H54 (cell line): ENCODE measurements around the gene SH3RF3.

Experiments used
- DNase-seq: peaks from one replicate; pipeline ENCODE4 v3.0.0; 2011; ENCODE audit warnings: low spot score, mixed read lengths; ENCODE audit not compliant: insufficient read length
- FAIRE-seq: peaks from 3 replicates; lab custom pipeline; 2011; peaks lifted over from hg19 to GRCh38; lab: Jason Lieb, UNC
- POLR2A ChIP-seq: IDR thresholded peaks from 2 replicates; pipeline ENCODE4 v1.6.1; 2011; ENCODE audit warnings: low read depth, mild to moderate bottlenecking, low read length

SH3RF3 gene

DNA sequence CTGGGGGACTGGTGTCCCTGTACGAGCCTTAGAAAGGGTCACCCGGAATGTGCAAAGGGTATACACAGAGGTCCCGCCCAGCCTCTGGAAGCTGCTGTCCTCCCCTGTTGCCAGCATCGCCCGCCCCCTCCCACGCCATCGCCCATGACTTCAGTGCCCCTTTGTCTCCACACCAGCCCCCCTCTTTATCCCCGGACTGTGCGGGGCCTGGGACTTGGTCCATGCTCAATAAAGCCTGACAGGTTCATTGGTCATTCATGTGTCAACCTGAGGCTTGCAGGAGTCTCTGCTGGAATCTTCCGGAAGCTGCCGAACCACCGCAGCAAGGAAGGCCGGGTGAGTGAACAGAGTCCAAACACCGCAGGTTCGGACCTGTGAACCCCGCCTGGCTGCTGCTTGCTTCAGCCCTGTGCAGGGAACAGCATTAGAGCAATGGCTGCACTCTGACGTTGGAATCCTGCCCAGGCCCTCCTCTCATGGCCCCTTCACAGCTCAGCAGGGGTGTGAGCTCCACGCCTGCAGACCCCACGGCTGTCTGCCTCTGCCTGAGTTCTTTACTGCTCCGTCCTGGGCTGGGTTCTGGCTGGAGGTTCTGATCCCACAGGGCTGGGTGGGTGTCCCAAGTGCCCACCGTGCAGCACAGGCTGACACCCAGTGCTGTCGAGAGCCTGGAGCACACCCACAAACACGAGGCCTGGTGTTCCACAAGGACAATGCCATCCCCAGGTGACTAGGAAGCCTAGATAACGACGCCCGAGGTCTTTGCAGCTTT, 388.3 kb downstream of the SH3RF3 start:
- FAIRE-seq (no peak), DNase-seq (no peak)
- TF ChIP-seq POLR2A = no peak

DNA sequence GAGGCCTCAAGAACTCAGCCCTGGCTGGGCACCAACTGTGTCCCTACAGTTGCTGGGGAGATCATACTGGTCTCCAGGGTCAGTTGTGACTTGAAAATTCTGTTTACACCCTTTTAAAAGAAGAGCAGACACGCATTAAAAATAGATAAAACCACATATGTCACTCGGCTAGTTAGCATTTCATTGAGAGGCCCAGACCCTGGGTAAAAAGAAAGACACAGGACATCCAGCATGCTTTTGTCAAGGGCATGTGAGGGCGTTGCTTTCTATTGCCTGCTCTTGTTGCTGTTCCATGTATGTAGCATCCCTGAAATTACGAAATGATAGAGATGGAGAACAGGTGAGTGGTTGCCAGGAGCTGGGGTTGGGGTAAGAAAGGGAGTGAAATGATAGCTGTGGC, 390.5 kb downstream of the SH3RF3 start:
- no peak for DNase-seq
- no peak for FAIRE-seq
- TF ChIP-seq POLR2A = no peak

GRCh38 chr2:109521233-109522062, 392.4 kb downstream of the SH3RF3 start:
- no peak for TF ChIP-seq POLR2A
- no peak for DNase-seq
- FAIRE-seq = no peak

DNA sequence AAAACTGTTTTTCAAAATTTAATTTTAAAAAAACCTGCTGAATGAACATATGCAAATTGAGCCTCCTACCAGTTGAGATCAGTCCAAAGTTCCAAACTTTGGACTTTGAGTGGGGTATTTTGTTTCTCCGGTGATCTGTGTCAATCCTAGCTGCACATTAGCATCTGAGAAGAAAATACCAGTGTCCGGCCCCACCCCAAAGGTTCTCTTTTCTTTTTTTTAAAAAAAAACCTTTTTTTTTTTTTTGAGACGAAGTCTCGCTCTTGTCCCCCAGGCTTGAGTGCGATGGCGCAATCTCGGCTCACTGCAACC, 393.0 kb downstream of the SH3RF3 start:
- no peak for DNase-seq
- TF ChIP-seq POLR2A = no peak
- no peak for FAIRE-seq

DNA sequence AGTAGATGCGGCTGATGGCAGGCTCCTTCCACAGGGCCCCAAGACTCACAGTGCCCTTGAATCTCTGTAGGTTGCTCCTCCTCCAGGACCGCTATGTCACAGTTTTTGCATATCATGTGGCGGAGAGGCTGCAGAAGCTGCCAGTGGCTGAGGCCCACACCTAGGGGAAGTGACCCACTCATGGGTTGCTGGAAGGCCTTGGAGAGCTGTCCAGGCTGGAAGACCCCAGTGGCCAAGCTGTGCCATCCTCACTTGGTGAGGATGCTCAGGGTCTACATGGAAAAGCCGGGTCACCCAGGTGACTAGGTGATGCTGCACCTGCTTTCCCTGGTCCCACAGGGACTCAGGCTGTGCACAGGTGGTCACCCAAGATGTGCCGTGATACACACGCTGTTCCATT, 394.1 kb downstream of the SH3RF3 start:
- TF ChIP-seq POLR2A = no peak
- FAIRE-seq (no peak), DNase-seq (no peak)

DNA sequence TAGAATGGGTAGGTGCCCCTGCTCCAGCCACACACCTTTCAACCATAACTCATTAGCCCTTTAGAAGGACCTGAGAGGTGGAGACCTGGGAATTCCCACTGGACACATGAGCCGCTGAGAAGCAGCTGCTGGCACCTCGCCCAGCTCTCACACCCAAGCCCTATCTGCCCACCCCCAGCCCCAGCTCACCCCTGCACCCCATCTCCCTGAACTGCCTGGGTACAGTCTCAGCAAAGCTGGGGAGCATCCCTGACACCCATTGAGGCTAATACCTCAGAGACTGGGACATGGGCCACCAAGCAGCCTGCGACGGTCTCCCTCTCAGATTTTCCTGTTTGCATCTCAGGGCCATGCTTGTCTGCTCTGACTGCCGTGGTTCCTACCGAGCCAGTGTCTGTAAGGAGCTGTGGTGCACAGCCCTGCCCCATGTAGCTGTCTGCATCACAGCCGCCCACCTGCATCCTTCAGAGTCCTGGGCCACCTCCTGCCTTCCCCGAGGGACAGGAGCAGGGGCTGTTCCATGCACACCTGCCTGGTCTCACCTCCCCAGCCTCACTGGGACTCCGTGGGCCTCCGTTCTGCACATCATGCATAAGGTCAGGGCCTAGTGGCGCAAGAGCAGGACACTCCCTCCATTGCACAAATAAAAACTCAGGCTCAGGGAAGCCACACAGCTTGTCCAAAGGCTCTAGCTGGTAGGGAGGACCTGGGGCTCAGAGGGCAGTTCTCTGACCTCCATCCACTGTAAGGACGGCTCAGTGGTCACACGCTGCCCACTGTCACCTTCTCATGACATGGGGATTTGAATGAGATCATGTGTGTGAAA, 394.7 kb downstream of the SH3RF3 start:
- DNase-seq = no peak
- no peak for FAIRE-seq
- TF ChIP-seq POLR2A = no peak

- FAIRE-seq (no peak), DNase-seq (no peak)
- TF ChIP-seq POLR2A = no peak
Observed at GRCh38 chr2:109525836-109526235, 396.8 kb downstream of the SH3RF3 start.

GRCh38 chr2:109526442-109526970, 397.5 kb downstream of the SH3RF3 start:
- FAIRE-seq (no peak), DNase-seq (no peak)
- no peak for TF ChIP-seq POLR2A

- TF ChIP-seq POLR2A = no peak
- DNase-seq = no peak
- no peak for FAIRE-seq
Observed at GRCh38 chr2:109527079-109527478, 398.1 kb downstream of the SH3RF3 start.

GRCh38 chr2:109527846-109528705, 399.1 kb downstream of the SH3RF3 start:
- no peak for FAIRE-seq
- no peak for DNase-seq
- no peak for TF ChIP-seq POLR2A

DNA sequence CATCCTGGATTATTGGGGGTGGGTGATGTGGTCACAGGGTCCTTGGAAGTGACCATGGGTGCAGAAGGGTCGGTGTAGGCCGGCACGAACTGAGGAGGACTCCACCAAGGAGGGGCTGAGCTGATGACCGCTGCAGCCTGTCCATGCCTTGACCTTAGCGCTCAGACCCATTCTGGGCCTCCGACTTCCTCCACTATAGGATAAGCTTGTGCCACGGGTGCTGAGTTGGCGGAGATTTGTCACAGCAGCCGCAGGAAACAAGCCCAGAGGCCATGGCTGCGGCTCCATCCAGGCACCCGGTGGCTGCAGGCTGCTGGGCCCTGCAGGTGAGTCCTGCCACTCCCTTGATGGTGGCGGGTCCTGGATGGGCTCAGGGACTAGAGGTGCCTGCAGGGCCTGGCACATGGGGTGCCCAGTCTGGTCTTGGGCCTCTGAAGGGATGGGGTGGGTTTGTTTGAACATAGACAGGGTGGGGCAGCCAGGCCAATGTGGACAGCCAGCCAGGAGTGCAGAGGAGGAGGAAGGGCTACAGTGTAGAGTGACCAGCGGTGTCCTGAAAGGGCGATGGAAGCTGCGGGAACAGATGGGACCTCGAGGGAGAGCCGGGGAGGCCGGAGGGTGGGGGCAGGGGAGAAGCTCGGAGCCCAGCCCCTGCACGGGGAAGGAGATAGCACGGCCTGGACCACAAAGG, 400.0 kb downstream of the SH3RF3 start:
- DNase-seq (no peak), FAIRE-seq (no peak)
- TF ChIP-seq POLR2A = no peak

GRCh38 chr2:109529532-109530449, 400.8 kb downstream of the SH3RF3 start:
- FAIRE-seq = no peak
- DNase-seq = no peak
- no peak for TF ChIP-seq POLR2A
